GM20000 (cell line): ENCODE results near the gene GPD2.

Experiments used
- DNase-seq: peaks from one replicate; pipeline ENCODE4 v3.0.0; 2012; ENCODE audit warnings: low spot score
- TF ChIP-seq, protein P1 (sequence below): IDR thresholded peaks from 2 replicates; pipeline ENCODE4 v1.5.1; 2012; ENCODE audit warnings: mild to moderate bottlenecking, control low read depth; ENCODE audit errors: extremely low read depth, missing control alignments

Gene GPD2

DNA sequence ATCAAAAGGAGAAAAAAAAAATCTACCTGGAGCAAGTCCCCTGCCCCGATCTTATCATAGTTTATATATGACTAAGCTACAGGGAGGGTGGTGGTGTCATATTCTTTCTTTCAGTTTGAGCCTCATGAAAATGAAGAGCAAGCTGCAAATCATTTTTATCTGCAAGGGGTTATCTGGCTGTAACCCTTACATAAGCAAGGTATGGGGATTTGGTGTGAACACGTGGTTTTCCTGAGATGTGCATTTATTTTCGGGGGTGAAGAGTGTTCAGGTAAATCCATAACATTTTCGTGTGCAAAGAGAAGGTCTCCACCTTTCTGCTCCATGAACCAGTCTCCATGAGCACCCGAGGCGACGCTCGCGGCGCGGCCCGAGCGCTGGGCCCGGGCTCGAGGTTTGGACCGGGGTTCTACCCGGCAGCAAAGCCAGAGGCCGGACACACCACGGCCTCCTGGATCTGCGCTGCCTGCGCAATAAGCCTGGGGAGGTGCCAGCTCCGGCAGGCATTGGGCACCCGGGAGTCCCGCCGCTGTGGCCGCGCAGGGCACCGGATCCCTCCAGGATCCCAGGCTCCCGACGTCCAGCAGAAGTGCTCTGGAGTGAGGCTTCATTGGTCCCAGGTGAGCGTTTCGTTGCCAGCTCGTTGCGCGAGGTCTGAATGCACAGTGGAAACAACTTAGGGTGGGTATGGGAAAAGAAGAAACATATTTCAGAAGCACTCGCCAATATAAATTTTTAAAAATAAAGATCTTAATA, 36.1 kb upstream of the GPD2 start:
- DNase-seq, result peak; percentile 64
- TF ChIP-seq, protein P1, sequence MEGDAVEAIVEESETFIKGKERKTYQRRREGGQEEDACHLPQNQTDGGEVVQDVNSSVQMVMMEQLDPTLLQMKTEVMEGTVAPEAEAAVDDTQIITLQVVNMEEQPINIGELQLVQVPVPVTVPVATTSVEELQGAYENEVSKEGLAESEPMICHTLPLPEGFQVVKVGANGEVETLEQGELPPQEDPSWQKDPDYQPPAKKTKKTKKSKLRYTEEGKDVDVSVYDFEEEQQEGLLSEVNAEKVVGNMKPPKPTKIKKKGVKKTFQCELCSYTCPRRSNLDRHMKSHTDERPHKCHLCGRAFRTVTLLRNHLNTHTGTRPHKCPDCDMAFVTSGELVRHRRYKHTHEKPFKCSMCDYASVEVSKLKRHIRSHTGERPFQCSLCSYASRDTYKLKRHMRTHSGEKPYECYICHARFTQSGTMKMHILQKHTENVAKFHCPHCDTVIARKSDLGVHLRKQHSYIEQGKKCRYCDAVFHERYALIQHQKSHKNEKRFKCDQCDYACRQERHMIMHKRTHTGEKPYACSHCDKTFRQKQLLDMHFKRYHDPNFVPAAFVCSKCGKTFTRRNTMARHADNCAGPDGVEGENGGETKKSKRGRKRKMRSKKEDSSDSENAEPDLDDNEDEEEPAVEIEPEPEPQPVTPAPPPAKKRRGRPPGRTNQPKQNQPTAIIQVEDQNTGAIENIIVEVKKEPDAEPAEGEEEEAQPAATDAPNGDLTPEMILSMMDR, result no peak

DNA sequence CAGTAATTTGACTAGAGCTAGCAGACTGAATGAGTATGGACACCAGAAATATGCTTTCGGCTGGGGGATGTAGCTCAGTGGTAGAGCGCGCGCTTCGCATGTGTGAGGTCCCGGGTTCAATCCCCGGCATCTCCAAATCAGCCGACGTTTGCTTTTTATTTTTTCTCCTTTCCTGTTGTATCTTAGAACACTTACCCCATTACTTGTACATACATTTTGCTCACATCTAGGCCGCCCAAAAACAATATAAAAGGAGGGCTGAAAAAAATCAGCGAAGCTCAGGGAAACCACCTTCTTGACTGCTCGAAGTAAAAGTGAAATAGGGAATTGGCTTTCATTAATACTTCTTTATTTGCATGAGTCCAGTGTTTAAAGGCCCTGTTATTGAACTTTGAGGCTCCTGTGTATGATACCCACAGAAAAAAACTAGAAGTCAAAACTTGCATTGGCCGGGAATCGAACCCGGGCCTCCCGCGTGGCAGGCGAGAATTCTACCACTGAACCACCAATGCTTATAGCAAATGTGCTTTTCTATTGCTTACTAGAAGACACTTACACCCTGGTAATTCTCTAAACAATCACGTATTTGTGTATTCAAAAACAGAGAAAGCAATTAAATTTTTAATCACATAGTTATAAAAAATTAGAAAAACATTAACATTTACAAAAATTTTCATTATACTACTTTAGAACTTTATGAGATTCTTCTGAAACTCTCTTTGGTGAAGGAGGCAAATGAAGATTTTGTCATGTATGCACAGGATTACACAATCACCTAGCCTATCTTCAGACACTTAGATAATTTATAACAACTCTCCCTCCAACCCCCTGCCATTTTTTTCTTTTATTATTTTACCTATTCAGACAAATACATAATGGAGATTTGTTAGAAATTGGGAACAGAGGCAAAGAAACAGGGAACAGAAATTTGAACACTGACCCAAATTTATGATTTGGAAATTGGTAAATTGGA, 35.2 kb upstream of the GPD2 start:
- TF ChIP-seq, protein P1, result no peak
- DNase-seq, result peak; percentile 68

DNA sequence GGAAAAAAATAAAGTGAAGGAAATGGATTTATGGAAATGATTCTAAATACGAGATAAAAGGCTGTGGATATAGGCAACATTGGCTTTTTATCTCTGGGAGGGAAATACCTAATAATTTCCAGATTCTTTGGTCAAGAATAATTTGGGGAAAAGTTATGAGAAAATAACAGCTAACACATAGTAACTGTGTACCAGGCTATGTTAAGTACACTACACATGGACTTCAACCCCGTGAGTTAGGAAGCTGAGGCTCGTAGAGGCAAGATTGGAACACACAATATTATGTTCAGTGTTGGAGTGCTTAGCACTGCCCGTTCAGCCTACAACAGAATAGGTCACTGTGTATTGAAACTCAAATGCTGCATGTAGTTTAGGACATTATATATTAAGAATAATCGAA, 34.3 kb upstream of the GPD2 start:
- no peak for DNase-seq
- TF ChIP-seq, protein P1, result no peak

DNA sequence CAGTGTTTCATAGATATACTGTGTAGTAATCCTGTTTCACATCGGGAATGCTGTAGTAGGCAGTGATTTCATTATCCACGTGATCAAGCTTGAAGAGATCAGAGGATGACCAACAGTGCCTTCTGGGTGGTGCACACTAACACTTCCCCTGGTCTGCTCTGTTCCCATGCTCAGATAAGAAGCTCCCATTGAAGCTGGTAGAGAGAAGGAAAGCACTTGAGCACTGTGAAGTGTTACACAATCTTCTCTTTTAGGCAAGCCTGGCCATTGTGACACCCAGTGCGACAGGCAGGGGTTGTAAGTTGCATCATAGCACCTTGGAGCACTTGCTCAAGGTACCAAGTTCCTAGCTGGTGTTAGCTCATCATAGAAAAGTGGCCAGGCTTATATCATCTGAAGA, 30.6 kb upstream of the GPD2 start:
- TF ChIP-seq, protein P1, result no peak
- no peak for DNase-seq

GRCh38 chr2:156411835-156412234, 24.3 kb upstream of the GPD2 start:
- TF ChIP-seq, protein P1, result no peak
- DNase-seq, result no peak

DNA sequence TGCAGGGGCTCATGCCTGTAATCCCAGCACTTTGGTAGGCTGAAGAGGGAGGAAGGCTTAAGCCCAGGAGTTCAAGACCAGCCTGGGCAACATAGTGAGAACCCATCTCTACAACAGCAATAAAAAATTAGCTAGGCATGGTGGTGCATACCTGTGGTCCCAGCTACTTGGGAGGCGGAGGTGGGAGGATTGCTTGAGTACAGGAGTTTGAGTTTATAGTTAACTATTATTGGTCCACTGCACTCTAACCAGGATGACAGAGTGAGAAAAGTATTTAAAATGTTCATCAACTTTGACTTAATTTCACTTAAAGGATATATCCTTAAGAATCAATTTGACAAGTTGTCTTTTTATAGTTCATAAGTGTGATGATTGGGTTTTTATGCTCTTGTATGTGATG, 14.3 kb upstream of the GPD2 start:
- TF ChIP-seq, protein P1, result no peak
- no peak for DNase-seq

DNA sequence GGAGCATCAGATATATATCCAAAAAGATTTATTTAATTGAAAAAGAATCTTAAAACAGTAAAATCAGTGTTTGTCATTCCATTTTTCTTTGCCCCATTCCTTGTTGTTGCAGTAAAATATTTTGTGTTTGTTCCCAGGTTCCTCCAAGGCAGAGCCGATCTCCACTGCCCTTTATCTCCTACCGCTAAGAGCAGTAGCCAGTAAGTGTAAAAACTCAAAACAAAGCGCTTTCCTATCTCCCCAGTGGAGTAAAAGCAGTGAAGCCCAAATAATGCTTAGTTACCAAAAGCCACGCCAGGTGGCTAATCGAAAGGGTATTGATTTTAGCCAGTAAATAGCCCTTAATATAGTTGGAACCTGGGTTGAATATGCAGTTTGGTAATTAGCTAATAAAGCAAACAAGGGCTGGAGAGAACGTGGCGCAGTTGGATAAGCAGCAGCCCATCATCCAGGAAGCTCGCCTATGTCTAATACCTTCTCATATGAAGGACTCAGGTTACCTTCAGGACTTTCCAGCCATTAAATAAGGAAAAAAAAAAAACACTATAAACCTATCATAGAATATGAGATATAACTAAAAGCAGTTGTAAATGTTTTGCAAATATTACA, 12.4 kb upstream of the GPD2 start:
- TF ChIP-seq, protein P1, result no peak
- no peak for DNase-seq
